ENCODE measurements around the gene TNFAIP8L1. TPM values are rescaled to one million over a fixed set of nuclear protein-coding genes. Genes with fewer than 3 reads are reported as not detected.

TNFAIP8L1 gene
- total RNA-seq, 2 donors from 2014 or later: 4.2 to 4.3 TPM

DNA sequence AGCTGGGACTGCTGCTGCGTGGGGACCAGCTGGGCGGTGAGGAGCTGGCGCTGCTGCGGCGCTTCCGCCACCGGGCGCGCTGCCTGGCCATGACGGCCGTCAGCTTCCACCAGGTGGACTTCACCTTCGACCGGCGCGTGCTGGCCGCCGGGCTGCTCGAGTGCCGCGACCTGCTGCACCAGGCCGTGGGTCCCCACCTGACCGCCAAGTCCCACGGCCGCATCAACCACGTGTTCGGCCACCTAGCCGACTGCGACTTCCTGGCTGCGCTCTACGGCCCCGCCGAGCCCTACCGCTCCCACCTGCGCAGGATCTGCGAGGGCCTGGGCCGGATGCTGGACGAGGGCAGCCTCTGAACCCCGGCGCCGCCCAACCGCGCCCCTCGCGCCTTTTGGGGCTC lies 12.8 kb downstream of the TNFAIP8L1 start:
- Histone ChIP-seq H3K27ac (no peak overlapping the region), H3K4me3 (no peak overlapping the region), H3K27me3 (replicated peaks; ENCODE audit: insufficient read depth) (no peaks in the 10 kb centered on the region), H3K9me3 (no peaks in the 10 kb centered on the region), H3K36me3 (peaks cover 6% of the 10 kb centered on the region), H3K4me1 (ENCODE audit: control insufficient read depth in 1 of 2, low read depth in 2 of 2) (no peaks in the 10 kb centered on the region)
- DNase-seq (ENCODE audit: low spot score) (no peak), ATAC-seq (ENCODE audit: insufficient number of reproducible peaks, low FRiP score, low read depth) (no peak)
- TF ChIP-seq, protein P1, sequence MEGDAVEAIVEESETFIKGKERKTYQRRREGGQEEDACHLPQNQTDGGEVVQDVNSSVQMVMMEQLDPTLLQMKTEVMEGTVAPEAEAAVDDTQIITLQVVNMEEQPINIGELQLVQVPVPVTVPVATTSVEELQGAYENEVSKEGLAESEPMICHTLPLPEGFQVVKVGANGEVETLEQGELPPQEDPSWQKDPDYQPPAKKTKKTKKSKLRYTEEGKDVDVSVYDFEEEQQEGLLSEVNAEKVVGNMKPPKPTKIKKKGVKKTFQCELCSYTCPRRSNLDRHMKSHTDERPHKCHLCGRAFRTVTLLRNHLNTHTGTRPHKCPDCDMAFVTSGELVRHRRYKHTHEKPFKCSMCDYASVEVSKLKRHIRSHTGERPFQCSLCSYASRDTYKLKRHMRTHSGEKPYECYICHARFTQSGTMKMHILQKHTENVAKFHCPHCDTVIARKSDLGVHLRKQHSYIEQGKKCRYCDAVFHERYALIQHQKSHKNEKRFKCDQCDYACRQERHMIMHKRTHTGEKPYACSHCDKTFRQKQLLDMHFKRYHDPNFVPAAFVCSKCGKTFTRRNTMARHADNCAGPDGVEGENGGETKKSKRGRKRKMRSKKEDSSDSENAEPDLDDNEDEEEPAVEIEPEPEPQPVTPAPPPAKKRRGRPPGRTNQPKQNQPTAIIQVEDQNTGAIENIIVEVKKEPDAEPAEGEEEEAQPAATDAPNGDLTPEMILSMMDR (IDR thresholded peaks at IDR 0.05): no peak

DNA sequence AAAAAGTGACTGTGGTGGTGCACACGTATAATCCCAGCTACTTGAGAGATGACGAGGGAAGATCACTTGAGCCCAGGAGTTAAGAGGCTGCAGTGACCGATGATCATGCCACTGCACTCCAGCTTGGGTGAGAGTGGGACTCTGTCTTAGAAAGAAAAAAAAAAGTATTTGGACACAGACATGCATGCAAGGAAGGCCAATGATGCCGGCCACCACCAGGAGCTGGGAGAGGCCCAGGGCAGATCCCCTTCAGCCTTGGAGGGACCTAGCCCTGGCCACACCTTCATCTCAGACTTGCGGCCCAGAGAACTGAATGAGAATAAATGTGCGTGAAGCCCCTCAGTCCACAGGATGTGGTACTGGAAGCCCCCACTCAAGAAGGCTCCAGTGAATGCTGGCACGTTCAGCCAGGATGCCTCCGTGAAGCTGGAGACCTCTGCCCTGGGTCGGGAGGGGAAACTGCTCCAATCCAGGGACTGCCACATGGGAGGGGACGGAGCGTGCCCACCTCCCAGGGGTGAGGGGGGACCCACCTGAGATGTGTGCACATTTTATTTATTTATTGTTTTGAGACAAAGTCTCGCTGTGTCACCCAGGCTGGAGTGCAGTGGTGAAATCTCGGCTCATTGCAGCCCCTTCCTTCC lies 14.6 kb downstream of the TNFAIP8L1 start:
- no peaks in the 10 kb centered on the region for H3K4me1 ChIP-seq (ENCODE audit: control insufficient read depth in 1 of 2, low read depth in 2 of 2)
- no peak for ATAC-seq (ENCODE audit: insufficient number of reproducible peaks, low FRiP score, low read depth)
- no peak for DNase-seq (ENCODE audit: low spot score)
- H3K36me3 ChIP-seq: peaks cover 21% of the 10 kb centered on the region
- no peak overlapping the region for H3K27ac ChIP-seq
- H3K4me3 ChIP-seq: no peak overlapping the region
- no peaks in the 10 kb centered on the region for H3K27me3 ChIP-seq (replicated peaks; ENCODE audit: insufficient read depth)
- TF ChIP-seq, protein P1 (IDR thresholded peaks at IDR 0.05): no peak
- no peaks in the 10 kb centered on the region for H3K9me3 ChIP-seq

DNA sequence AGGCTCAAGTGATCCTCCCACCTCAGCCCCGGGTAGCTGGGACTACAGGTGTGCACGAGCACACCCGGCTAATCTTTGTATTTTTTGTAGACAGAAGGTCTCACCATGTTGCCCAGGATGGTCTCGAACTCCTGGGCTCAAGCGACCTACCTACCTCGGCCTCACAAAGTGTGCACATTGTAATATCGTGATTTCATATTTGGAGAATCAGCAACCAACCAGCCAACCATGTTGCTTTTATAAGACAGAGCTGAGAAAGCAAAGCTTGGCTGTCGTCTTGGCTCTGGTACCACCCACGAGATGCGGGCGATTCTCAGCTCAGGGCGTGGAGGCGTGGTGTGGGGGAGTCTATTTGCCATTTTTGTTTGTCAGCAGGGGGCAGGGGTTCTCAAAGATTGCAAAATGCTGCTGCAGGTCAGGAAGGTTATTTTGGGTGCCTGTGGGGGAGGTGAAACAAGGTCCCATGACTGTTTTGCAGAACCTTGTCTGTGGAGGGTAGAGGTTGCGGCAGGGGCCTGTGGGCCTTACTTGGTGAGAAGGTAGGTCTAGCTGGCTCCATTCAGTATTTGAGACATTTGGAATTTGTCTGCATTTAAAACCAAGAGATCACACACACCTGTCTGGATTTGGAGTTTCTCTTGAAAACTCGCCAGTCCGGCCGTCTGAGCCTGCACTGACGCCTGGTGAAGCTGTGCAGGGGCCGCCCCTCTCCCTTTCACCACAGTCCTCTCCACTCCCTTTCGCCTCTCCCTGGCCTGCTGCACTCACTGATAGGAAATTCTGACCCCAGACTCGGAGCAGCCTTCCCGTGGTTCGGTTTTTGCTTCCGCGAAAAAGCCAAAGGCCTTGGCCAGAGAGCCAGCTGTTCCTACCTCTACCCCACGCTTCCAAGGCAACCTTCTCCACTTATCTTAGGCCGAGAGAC lies 15.4 kb downstream of the TNFAIP8L1 start:
- TF ChIP-seq, protein P1 (IDR thresholded peaks at IDR 0.05): no peak
- peaks cover 25% of the 10 kb centered on the region for H3K36me3 ChIP-seq
- DNase-seq (ENCODE audit: low spot score) (no peak), ATAC-seq (ENCODE audit: insufficient number of reproducible peaks, low FRiP score, low read depth) (no peak)
- no peaks in the 10 kb centered on the region for H3K4me1 ChIP-seq (ENCODE audit: control insufficient read depth in 1 of 2, low read depth in 2 of 2)
- no peak overlapping the region for H3K27ac ChIP-seq
- H3K9me3 ChIP-seq: no peaks in the 10 kb centered on the region
- H3K4me3 ChIP-seq: no peak overlapping the region
- no peaks in the 10 kb centered on the region for H3K27me3 ChIP-seq (replicated peaks; ENCODE audit: insufficient read depth)

DNA sequence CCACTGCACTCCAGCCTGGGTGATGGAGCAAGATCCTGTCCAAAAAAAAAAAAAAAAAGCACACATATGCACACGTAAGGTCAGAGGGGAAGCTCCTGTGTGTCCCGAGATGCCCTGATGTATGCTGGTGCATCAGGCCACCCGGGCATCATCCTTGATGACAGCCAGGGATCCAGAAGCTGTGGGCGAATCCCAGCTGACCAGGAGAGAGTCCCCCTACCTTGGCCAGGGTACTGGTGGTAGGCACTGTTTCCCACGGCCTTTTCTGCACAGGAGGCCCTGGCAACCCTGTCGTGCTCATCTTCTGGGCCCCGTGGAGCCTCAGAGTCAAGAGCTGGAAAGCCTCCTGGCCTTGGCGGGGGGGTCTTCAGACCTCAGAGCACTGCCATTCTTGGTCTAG lies 16.8 kb downstream of the TNFAIP8L1 start:
- no peak overlapping the region for H3K4me3 ChIP-seq
- H3K27me3 ChIP-seq (replicated peaks; ENCODE audit: insufficient read depth): no peaks in the 10 kb centered on the region
- DNase-seq (ENCODE audit: low spot score) (no peak), ATAC-seq (ENCODE audit: insufficient number of reproducible peaks, low FRiP score, low read depth) (no peak)
- TF ChIP-seq, protein P1 (IDR thresholded peaks at IDR 0.05): no peak
- H3K36me3 ChIP-seq: peaks cover 33% of the 10 kb centered on the region
- no peaks in the 10 kb centered on the region for H3K4me1 ChIP-seq (ENCODE audit: control insufficient read depth in 1 of 2, low read depth in 2 of 2)
- no peak overlapping the region for H3K27ac ChIP-seq
- H3K9me3 ChIP-seq: no peaks in the 10 kb centered on the region

DNA sequence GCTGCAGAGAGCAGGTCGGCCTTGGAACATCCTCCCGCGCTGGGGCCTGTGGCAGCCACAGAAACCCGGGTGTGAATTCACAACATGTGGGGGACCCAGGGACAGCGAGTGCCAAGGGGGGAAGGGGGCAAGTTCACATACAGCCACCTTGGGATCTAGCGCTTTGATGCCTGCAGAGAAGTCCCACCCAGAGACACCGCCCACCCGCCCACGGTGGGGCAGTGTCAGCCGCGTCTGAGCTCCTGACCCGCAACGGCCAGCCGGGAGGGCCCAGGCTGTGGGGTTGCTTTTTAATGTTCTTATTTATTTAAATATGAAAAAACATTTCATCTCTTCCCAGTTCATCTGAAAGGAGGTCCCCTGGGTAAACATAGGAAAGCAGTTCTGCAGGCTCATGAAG lies 17.9 kb downstream of the TNFAIP8L1 start:
- Histone ChIP-seq H3K36me3 (peaks cover 45% of the 10 kb centered on the region), H3K9me3 (no peaks in the 10 kb centered on the region), H3K27ac (no peak overlapping the region), H3K4me1 (ENCODE audit: control insufficient read depth in 1 of 2, low read depth in 2 of 2) (no peaks in the 10 kb centered on the region), H3K4me3 (no peak overlapping the region), H3K27me3 (replicated peaks; ENCODE audit: insufficient read depth) (no peaks in the 10 kb centered on the region)
- DNase-seq (ENCODE audit: low spot score): no peak
- TF ChIP-seq, protein P1 (IDR thresholded peaks at IDR 0.05): no peak
- no peak for ATAC-seq (ENCODE audit: insufficient number of reproducible peaks, low FRiP score, low read depth)

Measured in thoracic aorta (tissue), 2 donors.